K562 (cell line): Measurements from ENCODE around the gene OLFML2A. TPM values are rescaled to one million over a fixed set of nuclear protein-coding genes. Genes with fewer than 3 reads are reported as not detected.

Experiments used
- ATAC-seq: fragments of 200-7000 bp; cut with Tn5 transposase; 3 replicates; pipeline ENCODE4 v1.9.1; 2020; ENCODE audit warnings: moderate library complexity
- BruUV-seq: library from RNA; stranded (reverse); fragments of 400-500 nt; replicated peaks from 2 replicates; lab custom pipeline; 2021; lab: Mats Ljungman, UMichigan
- CTCF ChIA-PET: fragments of 300-600 bp; formaldehyde crosslinking; extraction: SDS; loops from one replicate; lab custom pipeline; 2021; ENCODE audit warnings: low intra/inter-chr PET ratio; lab: Yijun Ruan, JAX
- POLR2A ChIA-PET: fragments of 300-600, 350-650 bp; sonication (Branson Sonifier 250); formaldehyde crosslinking; extraction: SDS; loops from one replicate; lab custom pipeline; 2021; ENCODE audit warnings: antibody characterized with exemption, inconsistent platforms; lab: Yijun Ruan, JAX
- DNase-seq, 4 experiments: peaks; one replicate each; pipeline versions ENCODE4 v3.0.0 to v3.0.0-alpha.2; 2011 to 2018; ENCODE audit warnings: low spot score in 3 of 4, mixed read lengths in 3 of 4; ENCODE audit errors: extremely low read depth in 1 of 4
- FAIRE-seq: peaks from 2 replicates; lab custom pipeline; 2011; peaks lifted over from hg19 to GRCh38; lab: Jason Lieb, UNC
- H2AFZ ChIP-seq: 2 replicates; pipeline ENCODE4 v1.6.0; 2011; ENCODE audit warnings: low read depth, low read length, control low read depth, inconsistent platforms
- H3K27ac ChIP-seq: fragments of 200-600 bp; 3 replicates; pipeline ENCODE4 v1.8.0; 2011; ENCODE audit warnings: low read depth, mild to moderate bottlenecking, control low read depth, inconsistent platforms, low read length, moderate library complexity, mixed read lengths; ENCODE audit errors: extremely low read depth
- H3K27me3 ChIP-seq, 2 experiments: fragments of 300-600 bp in 1 of 2; 2 replicates in 1 of 2; 3 replicates in 1 of 2; pipeline versions ENCODE4 v1.6.0 to v1.8.0; 2011; ENCODE audit warnings: inconsistent platforms in 2 of 2, low read length in 2 of 2, mild to moderate bottlenecking in 1 of 2, mixed read lengths in 1 of 2, moderate library complexity in 1 of 2; ENCODE audit not compliant: control insufficient read depth in 2 of 2, insufficient read depth in 2 of 2
- H3K36me3 ChIP-seq: fragments of 300-600 bp; 3 replicates; pipeline ENCODE4 v1.8.0; 2011; ENCODE audit warnings: mild to moderate bottlenecking, low read length, inconsistent platforms; ENCODE audit not compliant: control insufficient read depth, insufficient read depth
- H3K4me1 ChIP-seq, 2 experiments: fragments of 200-600 bp in 1 of 2; replicated peaks in 1 of 2; 2 replicates in 1 of 2; 3 replicates in 1 of 2; pipeline versions ENCODE4 v1.5.1 to v1.8.0; 2011; ENCODE audit warnings: inconsistent platforms in 2 of 2, low read length in 2 of 2, mild to moderate bottlenecking in 1 of 2, mixed read lengths in 1 of 2, moderate library complexity in 1 of 2; ENCODE audit not compliant: control insufficient read depth in 2 of 2, insufficient read depth in 2 of 2
- H3K4me2 ChIP-seq: 2 replicates; pipeline ENCODE4 v1.6.1; 2011; ENCODE audit warnings: low read length, control low read depth, inconsistent platforms, mixed read lengths; ENCODE audit not compliant: insufficient read depth
- H3K4me3 ChIP-seq: fragments of 200-600 bp; sonication (generic), shearing (Covaris generic); 2 replicates; pipeline ENCODE4 v1.5.1; 2016; ENCODE audit warnings: control low read depth, inconsistent platforms
- H3K79me2 ChIP-seq: fragments of 200-600 bp; 3 replicates; pipeline ENCODE4 v1.8.0; 2011; ENCODE audit warnings: low read length, inconsistent platforms; ENCODE audit not compliant: control insufficient read depth, insufficient read depth
- H3K9ac ChIP-seq, 2 experiments: 2 replicates each; pipeline versions ENCODE4 v1.6.0 to v1.6.1; 2011; ENCODE audit warnings: low read depth in 2 of 2, low read length in 2 of 2, control low read depth in 1 of 2, inconsistent platforms in 1 of 2, mild to moderate bottlenecking in 1 of 2, mixed read lengths in 1 of 2; ENCODE audit not compliant: insufficient read depth in 1 of 2
- H3K9me1 ChIP-seq: one replicate; pipeline ENCODE4 v1.6.0; 2011; ENCODE audit warnings: inconsistent platforms, mild to moderate bottlenecking, low read length, moderate library complexity; ENCODE audit not compliant: control insufficient read depth, insufficient read depth
- H3K9me3 ChIP-seq: replicated peaks from 2 replicates; pipeline ENCODE4 v1.5.1; 2011; ENCODE audit warnings: low read depth, low read length, inconsistent platforms; ENCODE audit not compliant: control insufficient read depth, insufficient read depth
- H4K20me1 ChIP-seq: replicated peaks from 2 replicates; pipeline ENCODE4 v1.6.1; 2011; ENCODE audit warnings: low read length, inconsistent platforms, mixed read lengths; ENCODE audit not compliant: control insufficient read depth, insufficient read depth
- ARID1B ChIP-seq: fragments of 450-650 bp; IDR thresholded peaks from 2 replicates; pipeline ENCODE4 v1.6.1; 2016; ENCODE audit warnings: antibody characterized with exemption, mild to moderate bottlenecking, inconsistent platforms
- ATF1 ChIP-seq, 2 experiments: fragments of 450-650 bp in 1 of 2; IDR thresholded peaks; 2 replicates each; pipeline ENCODE4 v1.6.1; 2016; ENCODE audit warnings: missing compliant biosample characterization in 1 of 2, missing genetic modification characterization in 1 of 2
- BHLHE40 ChIP-seq: IDR thresholded peaks from 2 replicates; pipeline ENCODE4 v1.6.1; 2011; ENCODE audit warnings: low read length, improper control_type of control experiment
- CBFA2T2 ChIP-seq: fragments of 450-650 bp; conservative IDR thresholded peaks from 2 replicates; pipeline ENCODE4 v1.6.1; 2017; ENCODE audit warnings: mild to moderate bottlenecking
- CC2D1A ChIP-seq: fragments of 450-650 bp; IDR thresholded peaks from 2 replicates; pipeline ENCODE4 v1.6.1; 2017; ENCODE audit warnings: mild to moderate bottlenecking
- DPF2 ChIP-seq: fragments of 450-650 bp; IDR thresholded peaks from 2 replicates; pipeline ENCODE4 v1.6.1; 2016
- E2F6 ChIP-seq, 2 experiments: IDR thresholded peaks; 2 replicates each; pipeline ENCODE4 v1.6.1; 2011; ENCODE audit warnings: borderline replicate concordance in 1 of 2, control low read depth in 1 of 2, low read depth in 1 of 2, low read length in 1 of 2, mild to moderate bottlenecking in 1 of 2, mixed read lengths in 1 of 2, moderate library complexity in 1 of 2; ENCODE audit not compliant: insufficient read depth in 1 of 2, insufficient read length in 1 of 2, poor library complexity in 1 of 2, severe bottlenecking in 1 of 2; ENCODE audit errors: extremely low read depth in 1 of 2
- ELF2 ChIP-seq: fragments of 250-450 bp; sonication (Bioruptor Pico); IDR thresholded peaks from 2 replicates; pipeline ENCODE4 v1.5.0; 2021; ENCODE audit warnings: mild to moderate bottlenecking
- HCFC1 ChIP-seq: IDR thresholded peaks from 2 replicates; pipeline ENCODE4 v1.6.1; 2012; ENCODE audit warnings: low read depth, low read length, improper control_type of control experiment
- KHSRP ChIP-seq: fragments of 450-650 bp; IDR thresholded peaks from 2 replicates; pipeline ENCODE4 v1.6.1; 2017
- MAFK ChIP-seq: IDR thresholded peaks from 2 replicates; pipeline ENCODE4 v1.6.1; 2011; ENCODE audit warnings: low read length, improper control_type of control experiment
- MCM2 ChIP-seq: fragments of 450-650 bp; IDR thresholded peaks from 2 replicates; pipeline ENCODE4 v1.6.1; 2017; ENCODE audit warnings: low read depth, mild to moderate bottlenecking
- MCM3 ChIP-seq: fragments of 450-650 bp; IDR thresholded peaks from 2 replicates; pipeline ENCODE4 v1.6.1; 2016
- NUFIP1 ChIP-seq: fragments of 450-650 bp; IDR thresholded peaks from 2 replicates; pipeline ENCODE4 v1.6.1; 2018; ENCODE audit not compliant: partially characterized antibody
- SMC3 ChIP-seq: conservative IDR thresholded peaks from 2 replicates; pipeline ENCODE4 v1.6.1; 2011; ENCODE audit warnings: low read depth, low read length, improper control_type of control experiment; ENCODE audit not compliant: insufficient read depth
- TCF3 ChIP-seq: sonication (generic); formaldehyde crosslinking; IDR thresholded peaks from 2 replicates; pipeline ENCODE4 v1.4.0; 2020; ENCODE audit warnings: mild to moderate bottlenecking, missing genetic modification reagents
- TFAM ChIP-seq: fragments of 250-450 bp; sonication (Bioruptor Pico); conservative IDR thresholded peaks from 2 replicates; pipeline ENCODE4 v1.5.0; 2021; ENCODE audit warnings: mild to moderate bottlenecking, moderate library complexity
- TRIM24 ChIP-seq, 2 experiments: fragments of 450-650 bp; IDR thresholded peaks; 2 replicates each; pipeline ENCODE4 v1.6.1; 2016
- ZBTB17 ChIP-seq: fragments of 450-650 bp; formaldehyde crosslinking; IDR thresholded peaks from 2 replicates; pipeline ENCODE4 v1.4.0; 2020; ENCODE audit warnings: mild to moderate bottlenecking
- ZNF583 ChIP-seq: fragments of 250-450 bp; sonication (Bioruptor Pico); IDR thresholded peaks from 2 replicates; pipeline ENCODE4 v1.4.0; 2020
- ZNF668 ChIP-seq: fragments of 250-450 bp; sonication (Bioruptor Pico); IDR thresholded peaks from 2 replicates; pipeline ENCODE4 v1.8.0; 2022; ENCODE audit warnings: mild to moderate bottlenecking, inconsistent platforms
- WGBS: fragments of 100-300 bp; shearing (Covaris generic); methylation state at CpG from one replicate; pipeline ENCODE4 v1.1.6; 2016; ENCODE audit warnings: low coverage, mixed read lengths; ENCODE audit not compliant: insufficient coverage; ENCODE audit errors: missing lambda C conversion rate; 5-methylcytosine and 5-hydroxymethylcytosine counted together
- in situ Hi-C: fragments of 300-500 bp; cut with MboI; formaldehyde crosslinking; loops from 4 replicates; pipeline ENCODE4 v1.15.0; 2018; ENCODE audit warnings: inconsistent platforms, mixed read lengths
- intact Hi-C: fragments of 100-400 bp; cut with micrococcal nuclease; formaldehyde crosslinking; loops from 2 replicates; pipeline ENCODE4 v1.14.2; 2022
- polyA plus RNA-seq, 8 experiments: library from polyadenylated mRNA; depleted of rRNA in 4 of 8; stranded (reverse) in 5 of 8; unstranded in 3 of 8; fragments of >200 nt; fragmentation: Nextera tagmentation in 2 of 8; fragmentation: Illumina TruSeq in 1 of 8; extraction: Ambion mirVana in 2 of 8; extraction: Trizol in 1 of 8; gene quantifications; 2 replicates each; pipeline versions ENCODE4 v1.2.1 to v1.2.3, GENCODE V29; 2011 to 2014; ENCODE audit warnings: inconsistent platforms in 1 of 8, missing spikeins in 1 of 8
- total RNA-seq, 7 experiments: library from RNA; depleted of rRNA in 6 of 7; stranded (reverse); fragments of >200 nt in 6 of 7; fragmentation: Illumina TruSeq in 2 of 7; extraction: Trizol in 2 of 7; gene quantifications; 2 replicates each; pipeline versions ENCODE4 v1.2.1 to v1.2.3, GENCODE V29; 2011 to 2021; ENCODE audit warnings: low replicate concordance in 1 of 7
- TF ChIP-seq, protein P1 (sequence below): sonication (generic); formaldehyde crosslinking; IDR thresholded peaks from 2 replicates; pipeline ENCODE4 v1.5.0; 2020; ENCODE audit warnings: missing genetic modification reagents

OLFML2A gene
- total and polyA plus RNA-seq, 9 of the 15 experiments (the other 6 are each of a cell fraction or from before 2014, with no cell fraction given): 0.16 TPM; not detected in 8

DNA sequence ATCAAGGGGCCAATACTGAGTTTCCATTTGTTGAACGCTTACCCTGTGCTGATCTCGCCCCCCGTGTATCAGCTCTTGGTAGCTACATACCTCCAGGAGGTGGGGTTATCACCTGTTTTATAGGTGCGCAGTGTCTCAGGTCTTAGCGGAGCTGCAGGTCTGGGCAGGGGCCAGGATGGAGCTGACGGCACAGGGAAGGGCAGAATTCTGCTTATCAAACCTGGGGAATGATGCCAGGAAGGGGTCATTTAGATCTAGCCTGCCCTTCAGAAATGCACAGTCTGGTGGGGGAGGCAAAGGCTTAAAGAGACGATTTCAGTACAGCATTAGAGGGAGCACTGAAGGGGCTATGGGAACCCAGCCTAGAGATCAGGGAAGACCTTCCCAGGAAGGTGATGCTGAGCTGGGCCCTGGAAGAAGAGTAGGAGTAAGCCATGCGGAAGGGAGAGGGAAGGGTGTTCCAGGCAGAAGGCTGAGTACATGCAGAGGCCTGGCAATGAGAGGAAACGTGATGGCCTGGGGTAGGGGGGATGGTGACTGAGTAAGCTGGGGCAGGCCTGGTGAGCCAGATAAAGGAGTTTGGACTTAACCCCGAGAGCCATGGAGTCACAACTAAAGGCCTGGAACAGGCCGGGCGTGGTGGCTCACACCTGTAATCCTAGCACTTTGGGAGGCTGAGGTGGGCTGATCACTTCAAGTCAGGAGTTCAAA is 31.5 kb downstream of the OLFML2A start:
- intact Hi-C loops: no loop called here
- no TSS peak for BruUV-seq
- Histone ChIP-seq H2AFZ (peak overlapping the region; percentile 50; the same call in 1 of the 2 replicates), H3K79me2 (no peaks in the 10 kb centered on the region), H3K27me3 (no peaks in the 10 kb centered on the region), H3K36me3 (no peaks in the 10 kb centered on the region), H3K9ac (peak overlapping the region in 1 of 2 experiments; percentile 0; a peak in 1 of 4 replicates), H3K4me3 (no peak overlapping the region), H3K4me1 (peaks cover 2 to 24% of the 10 kb centered on the region in 2 experiments; a peak in 4 of 5 replicates), H3K9me3 (no peaks in the 10 kb centered on the region), H4K20me1 (no peaks in the 10 kb centered on the region), H3K9me1 (no peaks in the 10 kb centered on the region), H3K4me2 (no peak overlapping the region), H3K27ac (no peak overlapping the region)
- peak; percentile 38; the same call in 2 of the 3 replicates for ATAC-seq
- DNase-seq: peak in 2 of 4 experiments; percentile 39 to 40
- ChIA-PET POLR2A (interaction anchor here (0.6 to 1.4 kb wide), 3 partner anchors 8 to 13 kb away, joined by 3 read pairs; no protein-coding TSS in a partner anchor), CTCF (no interaction called here)
- WGBS: 58% methylated on average over 12 of the region's 12 CpGs
- in situ Hi-C loops: no loop called here
- no peak for FAIRE-seq
- TF ChIP-seq ATF1 (CRISPR knock-in tag; IDR thresholded peaks at IDR 0.05) (no peak), ATF1 (tag; IDR thresholded peaks at IDR 0.05) (no peak), MCM3 (no peak), TCF3 (CRISPR knock-in tag) (peak; percentile 39), ARID1B (peak; percentile 59), MAFK (no peak), CBFA2T2 (peak; percentile 53; the same call in 1 of the 2 replicates), KHSRP (no peak), HCFC1 (no peak), TFAM (no peak), SMC3 (no peak), DPF2 (0 out of 2 replicates have a peak, but pooled peaks have one; percentile 21), ZNF583 (CRISPR knock-in tag) (no peak), NUFIP1 (no peak), ZNF668 (no peak), ELF2 (CRISPR knock-in tag) (no peak), TRIM24 (IDR thresholded peaks at IDR 0.05) (0 out of 4 replicates have a peak, but pooled peaks have one; percentile 9 to 11), ZBTB17 (CRISPR knock-in tag) (no peak), BHLHE40 (peak; percentile 57; the same call in 1 of the 2 replicates), MCM2 (no peak), E2F6 (IDR thresholded peaks at IDR 0.05; ENCODE audit: borderline replicate concordance in 1 of 2, extremely low read depth in 1 of 2, insufficient read depth in 1 of 2, insufficient read length in 1 of 2, low read depth in 1 of 2, low read length in 1 of 2, poor library complexity in 1 of 2, severe bottlenecking in 1 of 2) (no peak), CC2D1A (no peak)
- TF ChIP-seq, protein P1, sequence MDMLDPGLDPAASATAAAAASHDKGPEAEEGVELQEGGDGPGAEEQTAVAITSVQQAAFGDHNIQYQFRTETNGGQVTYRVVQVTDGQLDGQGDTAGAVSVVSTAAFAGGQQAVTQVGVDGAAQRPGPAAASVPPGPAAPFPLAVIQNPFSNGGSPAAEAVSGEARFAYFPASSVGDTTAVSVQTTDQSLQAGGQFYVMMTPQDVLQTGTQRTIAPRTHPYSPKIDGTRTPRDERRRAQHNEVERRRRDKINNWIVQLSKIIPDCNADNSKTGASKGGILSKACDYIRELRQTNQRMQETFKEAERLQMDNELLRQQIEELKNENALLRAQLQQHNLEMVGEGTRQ: no peak
